ENCODE measurements around the gene DNAJB6.

DNAJB6 gene

DNA sequence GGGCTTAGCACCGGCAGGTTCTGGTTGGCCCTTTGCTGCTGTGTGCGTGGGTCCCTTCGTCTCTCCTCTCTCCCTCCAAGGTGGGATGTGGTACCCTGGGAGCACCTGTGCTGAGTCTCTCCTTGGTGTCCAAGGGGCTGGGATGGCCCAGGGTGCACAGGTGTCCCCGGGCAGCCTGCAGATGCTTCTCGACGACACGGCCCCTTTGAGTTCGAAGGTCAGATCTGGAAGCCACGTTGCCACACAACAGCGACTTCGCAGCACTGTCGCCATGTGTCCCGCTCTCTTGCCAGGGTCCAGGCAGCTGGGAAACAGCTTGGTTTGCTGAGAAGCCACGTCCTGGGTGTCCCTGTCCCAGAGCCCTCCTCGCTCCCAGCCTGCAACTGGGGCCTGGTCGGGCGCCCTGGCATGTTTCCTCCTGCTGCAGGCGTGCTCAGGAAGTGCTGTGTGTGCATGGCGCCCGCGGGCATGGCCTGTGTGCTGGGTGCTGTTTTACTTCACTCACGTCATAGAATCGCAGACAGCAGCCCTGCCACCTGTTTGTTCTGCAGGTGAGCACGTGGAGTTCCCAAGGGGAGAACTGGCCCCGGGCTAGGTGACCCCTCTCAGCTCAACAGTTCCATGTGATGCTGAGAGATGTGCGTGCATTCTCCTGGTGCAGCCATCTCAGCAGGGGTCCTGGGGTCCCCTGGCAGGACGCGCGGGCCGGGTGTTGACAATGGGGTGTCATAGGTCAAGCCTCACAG lies 70.9 kb downstream of the DNAJB6 start:
- TF ChIP-seq POLR2AphosphoS5 (IDR thresholded peaks at IDR 0.05; ENCODE audit: low read depth, low read length) (no peak), SIN3A (IDR thresholded peaks at IDR 0.05; ENCODE audit: borderline replicate concordance, insufficient read depth, low read length) (no peak), TAF1 (IDR thresholded peaks at IDR 0.05; ENCODE audit: borderline replicate concordance, insufficient read depth, low read length) (no peak), FOXP2 (optimal IDR thresholded peaks at IDR 0.05; ENCODE audit: borderline replicate concordance, extremely low read depth, extremely low read length, insufficient read depth) (no peak)
- TF ChIP-seq, protein P1, sequence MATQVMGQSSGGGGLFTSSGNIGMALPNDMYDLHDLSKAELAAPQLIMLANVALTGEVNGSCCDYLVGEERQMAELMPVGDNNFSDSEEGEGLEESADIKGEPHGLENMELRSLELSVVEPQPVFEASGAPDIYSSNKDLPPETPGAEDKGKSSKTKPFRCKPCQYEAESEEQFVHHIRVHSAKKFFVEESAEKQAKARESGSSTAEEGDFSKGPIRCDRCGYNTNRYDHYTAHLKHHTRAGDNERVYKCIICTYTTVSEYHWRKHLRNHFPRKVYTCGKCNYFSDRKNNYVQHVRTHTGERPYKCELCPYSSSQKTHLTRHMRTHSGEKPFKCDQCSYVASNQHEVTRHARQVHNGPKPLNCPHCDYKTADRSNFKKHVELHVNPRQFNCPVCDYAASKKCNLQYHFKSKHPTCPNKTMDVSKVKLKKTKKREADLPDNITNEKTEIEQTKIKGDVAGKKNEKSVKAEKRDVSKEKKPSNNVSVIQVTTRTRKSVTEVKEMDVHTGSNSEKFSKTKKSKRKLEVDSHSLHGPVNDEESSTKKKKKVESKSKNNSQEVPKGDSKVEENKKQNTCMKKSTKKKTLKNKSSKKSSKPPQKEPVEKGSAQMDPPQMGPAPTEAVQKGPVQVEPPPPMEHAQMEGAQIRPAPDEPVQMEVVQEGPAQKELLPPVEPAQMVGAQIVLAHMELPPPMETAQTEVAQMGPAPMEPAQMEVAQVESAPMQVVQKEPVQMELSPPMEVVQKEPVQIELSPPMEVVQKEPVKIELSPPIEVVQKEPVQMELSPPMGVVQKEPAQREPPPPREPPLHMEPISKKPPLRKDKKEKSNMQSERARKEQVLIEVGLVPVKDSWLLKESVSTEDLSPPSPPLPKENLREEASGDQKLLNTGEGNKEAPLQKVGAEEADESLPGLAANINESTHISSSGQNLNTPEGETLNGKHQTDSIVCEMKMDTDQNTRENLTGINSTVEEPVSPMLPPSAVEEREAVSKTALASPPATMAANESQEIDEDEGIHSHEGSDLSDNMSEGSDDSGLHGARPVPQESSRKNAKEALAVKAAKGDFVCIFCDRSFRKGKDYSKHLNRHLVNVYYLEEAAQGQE (IDR thresholded peaks at IDR 0.05; ENCODE audit: insufficient read depth in 1 of 2, low read depth in 2 of 2, low read length in 2 of 2), result no peak

DNA sequence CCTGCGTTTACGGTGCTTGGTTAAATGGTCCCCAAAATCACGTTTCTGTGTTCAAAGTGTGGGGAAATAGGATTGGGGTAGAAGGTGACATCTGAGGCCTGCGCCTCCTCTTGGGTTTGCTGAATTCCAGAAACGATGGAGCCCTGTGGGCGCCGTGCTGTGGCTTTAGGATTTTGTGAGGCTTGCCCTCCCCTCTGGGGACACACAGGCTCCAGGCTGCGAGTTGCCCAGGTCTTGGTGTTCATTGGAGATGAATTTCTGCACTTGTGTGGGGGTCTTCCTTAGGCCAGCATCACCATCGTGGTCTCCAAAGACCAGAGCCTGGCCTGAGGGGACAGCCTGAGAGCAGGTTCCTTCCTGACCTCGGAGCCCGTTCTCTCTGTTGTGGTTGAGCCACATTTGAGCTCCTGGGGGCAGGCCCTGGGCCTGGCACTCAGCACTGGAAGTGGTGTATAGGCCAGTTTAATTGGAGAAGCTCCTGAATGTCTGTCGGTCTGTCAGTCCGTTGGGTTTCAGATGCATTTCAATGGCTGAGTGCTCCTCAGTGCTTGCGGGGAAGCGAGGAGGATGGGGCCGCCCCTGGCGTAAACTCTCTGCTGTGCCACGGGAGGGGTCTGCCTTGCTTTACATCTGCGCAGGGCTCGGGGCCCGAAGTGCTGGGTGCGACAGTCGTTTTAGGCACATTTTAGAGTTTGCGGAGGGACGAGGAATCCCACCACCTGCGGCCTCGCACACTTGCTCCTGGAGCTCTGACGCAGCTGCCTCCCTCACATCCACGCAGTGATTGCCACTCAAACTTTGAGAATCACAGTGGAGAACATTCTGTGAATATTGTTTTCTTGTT lies 71.7 kb downstream of the DNAJB6 start:
- TF ChIP-seq POLR2AphosphoS5 (IDR thresholded peaks at IDR 0.05; ENCODE audit: low read depth, low read length), result no peak
- TF ChIP-seq SIN3A (IDR thresholded peaks at IDR 0.05; ENCODE audit: borderline replicate concordance, insufficient read depth, low read length), result no peak
- no peak for TF ChIP-seq TAF1 (IDR thresholded peaks at IDR 0.05; ENCODE audit: borderline replicate concordance, insufficient read depth, low read length)
- TF ChIP-seq, protein P1 (IDR thresholded peaks at IDR 0.05; ENCODE audit: insufficient read depth in 1 of 2, low read depth in 2 of 2, low read length in 2 of 2), result no peak
- TF ChIP-seq FOXP2 (optimal IDR thresholded peaks at IDR 0.05; ENCODE audit: borderline replicate concordance, extremely low read depth, extremely low read length, insufficient read depth), result no peak

DNA sequence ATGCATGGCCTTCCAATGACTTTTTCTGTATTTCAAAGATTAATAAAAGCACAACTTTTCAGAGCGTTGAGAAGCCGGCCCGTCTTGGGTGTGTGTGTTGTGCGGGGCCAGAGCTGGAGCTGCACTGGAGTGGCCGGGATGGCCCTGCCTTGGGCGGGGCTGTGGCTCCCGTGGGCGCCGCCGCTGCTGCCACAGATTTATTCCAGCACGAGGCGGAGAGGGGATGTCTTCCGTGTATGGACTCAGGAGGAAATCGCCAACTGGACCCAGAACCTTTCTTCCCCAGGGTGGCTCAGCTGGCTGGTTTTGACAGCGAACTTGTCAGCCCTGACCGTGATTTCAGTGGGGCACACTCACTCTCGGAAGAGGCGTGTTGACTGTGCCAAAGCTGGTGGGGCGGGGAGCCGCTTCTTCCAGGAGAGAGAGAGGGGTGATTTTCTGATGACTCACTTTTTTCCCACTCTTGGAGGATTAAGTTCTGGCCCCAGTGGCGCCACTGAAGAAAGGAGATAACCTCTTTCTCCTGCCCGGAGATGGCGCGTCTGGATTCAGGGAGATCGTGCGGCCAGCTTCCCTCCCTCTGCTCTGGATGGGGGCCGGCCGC lies 72.4 kb downstream of the DNAJB6 start:
- TF ChIP-seq POLR2AphosphoS5 (IDR thresholded peaks at IDR 0.05; ENCODE audit: low read depth, low read length), result no peak
- no peak for TF ChIP-seq TAF1 (IDR thresholded peaks at IDR 0.05; ENCODE audit: borderline replicate concordance, insufficient read depth, low read length)
- no peak for TF ChIP-seq FOXP2 (optimal IDR thresholded peaks at IDR 0.05; ENCODE audit: borderline replicate concordance, extremely low read depth, extremely low read length, insufficient read depth)
- TF ChIP-seq, protein P1 (IDR thresholded peaks at IDR 0.05; ENCODE audit: insufficient read depth in 1 of 2, low read depth in 2 of 2, low read length in 2 of 2), result no peak
- no peak for TF ChIP-seq SIN3A (IDR thresholded peaks at IDR 0.05; ENCODE audit: borderline replicate concordance, insufficient read depth, low read length)

DNA sequence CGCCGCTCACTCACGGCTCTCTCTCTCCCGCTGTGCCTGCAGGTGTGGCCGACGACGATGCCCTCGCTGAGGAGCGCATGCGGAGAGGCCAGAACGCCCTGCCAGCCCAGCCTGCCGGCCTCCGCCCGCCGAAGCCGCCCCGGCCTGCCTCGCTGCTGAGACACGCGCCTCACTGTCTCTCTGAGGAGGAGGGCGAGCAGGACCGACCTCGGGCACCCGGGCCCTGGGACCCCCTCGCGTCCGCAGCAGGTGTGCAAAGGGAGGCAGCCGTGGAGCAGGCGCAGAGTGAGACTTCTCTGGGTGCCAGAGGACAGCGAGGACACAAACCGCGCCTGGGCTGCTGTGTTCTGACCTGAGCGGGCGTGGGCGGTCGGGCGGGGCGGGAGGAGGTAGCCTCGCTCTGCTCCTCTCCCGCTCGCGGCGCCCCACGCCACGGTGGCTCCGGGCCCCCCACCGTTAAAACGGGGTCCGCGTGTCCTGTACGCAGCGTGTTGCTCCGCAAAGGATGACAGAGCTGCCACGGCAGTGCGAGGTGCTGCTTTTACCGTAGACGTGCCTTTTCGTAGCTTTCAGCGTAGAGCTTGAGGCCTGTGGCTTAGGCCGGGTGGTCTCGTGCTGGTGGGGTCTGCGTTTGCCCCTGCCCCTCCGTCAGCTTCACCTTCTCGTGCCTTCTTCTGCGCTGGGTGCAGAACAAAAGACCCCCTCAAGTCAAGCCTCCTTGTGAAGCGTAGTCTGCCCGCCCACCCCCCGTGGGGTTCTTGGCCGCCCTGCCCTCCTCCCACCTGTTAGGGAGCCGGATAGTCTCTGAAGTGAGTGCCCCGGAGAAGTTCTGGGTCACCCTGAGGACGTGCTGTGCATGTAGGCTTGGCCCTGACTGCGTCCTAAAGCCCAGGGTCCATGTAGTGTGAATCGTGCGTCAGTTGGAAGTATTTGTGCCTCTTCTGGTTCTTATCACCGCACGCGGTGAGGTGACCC lies 73.2 kb downstream of the DNAJB6 start:
- TF ChIP-seq FOXP2 (optimal IDR thresholded peaks at IDR 0.05; ENCODE audit: borderline replicate concordance, extremely low read depth, extremely low read length, insufficient read depth), result no peak
- TF ChIP-seq, protein P1 (IDR thresholded peaks at IDR 0.05; ENCODE audit: insufficient read depth in 1 of 2, low read depth in 2 of 2, low read length in 2 of 2), result no peak
- no peak for TF ChIP-seq TAF1 (IDR thresholded peaks at IDR 0.05; ENCODE audit: borderline replicate concordance, insufficient read depth, low read length)
- TF ChIP-seq POLR2AphosphoS5 (IDR thresholded peaks at IDR 0.05; ENCODE audit: low read depth, low read length), result no peak
- no peak for TF ChIP-seq SIN3A (IDR thresholded peaks at IDR 0.05; ENCODE audit: borderline replicate concordance, insufficient read depth, low read length)
